Liver (tissue), 9 donors: ENCODE results near the gene TJP3. TPM values are rescaled to one million over a fixed set of nuclear protein-coding genes. Genes with fewer than 3 reads are reported as not detected.

Experiments used
- DNase-seq: peaks from one replicate; pipeline ENCODE4 v3.0.0-alpha.2; 2017; ENCODE audit warnings: low spot score
- H3K27ac ChIP-seq, 2 donors: one replicate each; pipeline ENCODE4 v1.7.0; 2013; ENCODE audit warnings: inconsistent platforms in 2 of 2, low read length in 2 of 2, control low read depth in 1 of 2, low read depth in 1 of 2, mild to moderate bottlenecking in 1 of 2
- H3K27me3 ChIP-seq, 4 donors: one replicate each; pipeline versions ENCODE4 v1.6.1 to v1.7.0; 2013; ENCODE audit warnings: low read length in 3 of 4, inconsistent platforms in 1 of 4, mild to moderate bottlenecking in 1 of 4, moderate library complexity in 1 of 4; ENCODE audit not compliant: control insufficient read depth in 4 of 4, insufficient read depth in 4 of 4
- H3K36me3 ChIP-seq, 4 donors: one replicate each; pipeline versions ENCODE4 v1.6.1 to v1.7.0; 2013; ENCODE audit warnings: low read length in 3 of 4, mild to moderate bottlenecking in 3 of 4, low read depth in 1 of 4, moderate library complexity in 1 of 4; ENCODE audit not compliant: control insufficient read depth in 4 of 4, insufficient read depth in 3 of 4
- H3K4me1 ChIP-seq, 4 donors: one replicate each; pipeline versions ENCODE4 v1.6.1 to v1.7.0; 2013; ENCODE audit warnings: low read length in 3 of 4, mild to moderate bottlenecking in 3 of 4, moderate library complexity in 1 of 4; ENCODE audit not compliant: control insufficient read depth in 4 of 4, insufficient read depth in 4 of 4
- H3K4me3 ChIP-seq, 3 donors: one replicate each; pipeline versions ENCODE4 v1.6.1 to v1.7.0; 2013; ENCODE audit warnings: low read length in 3 of 3, control low read depth in 1 of 3, low read depth in 1 of 3, mild to moderate bottlenecking in 1 of 3
- H3K9ac ChIP-seq, 2 donors: one replicate each; pipeline ENCODE4 v1.7.0; 2013; ENCODE audit warnings: low read length in 2 of 2, mild to moderate bottlenecking in 2 of 2, moderate library complexity in 2 of 2, control low read depth in 1 of 2, low read depth in 1 of 2
- H3K9me3 ChIP-seq, 4 donors: one replicate each; pipeline versions ENCODE4 v1.6.1 to v1.7.0; 2013; ENCODE audit warnings: low read length in 3 of 4; ENCODE audit not compliant: control insufficient read depth in 4 of 4
- CTCF ChIP-seq: fragments of 150-350 bp; IDR thresholded peaks from 2 replicates; pipeline ENCODE4 v1.5.1; 2017; ENCODE audit warnings: improper control_type of control experiment, low read depth, low read length; ENCODE audit not compliant: missing input control
- EGR1 ChIP-seq, 2 donors: IDR thresholded peaks; 2 replicates each; pipeline ENCODE4 v1.6.1; 2016 to 2018; ENCODE audit warnings: antibody characterized with exemption in 2 of 2, low read depth in 2 of 2
- FOXA2 ChIP-seq: IDR thresholded peaks from 2 replicates; pipeline ENCODE4 v1.6.1; 2016; ENCODE audit warnings: antibody characterized with exemption
- GABPA ChIP-seq, 2 donors: IDR thresholded peaks in 1 of 2; conservative IDR thresholded peaks in 1 of 2; 2 replicates each; pipeline ENCODE4 v1.6.1; 2016; ENCODE audit warnings: antibody characterized with exemption in 2 of 2, mild to moderate bottlenecking in 1 of 2, moderate library complexity in 1 of 2
- HNF4A ChIP-seq, 2 donors: conservative IDR thresholded peaks; 2 replicates each; pipeline ENCODE4 v1.6.1; 2016; ENCODE audit warnings: antibody characterized with exemption in 2 of 2, mild to moderate bottlenecking in 2 of 2
- HNF4G ChIP-seq: IDR thresholded peaks from 2 replicates; pipeline ENCODE4 v1.6.1; 2016; ENCODE audit warnings: antibody characterized with exemption
- JUND ChIP-seq, 2 donors: IDR thresholded peaks; 2 replicates each; pipeline ENCODE4 v1.6.1; 2016; ENCODE audit warnings: antibody characterized with exemption in 2 of 2
- NR2F2 ChIP-seq: IDR thresholded peaks from 2 replicates; pipeline ENCODE4 v1.6.1; 2016; ENCODE audit warnings: antibody characterized with exemption
- RAD21 ChIP-seq, 2 donors: IDR thresholded peaks; 2 replicates each; pipeline ENCODE4 v1.6.1; 2016; ENCODE audit warnings: antibody characterized with exemption in 2 of 2, mild to moderate bottlenecking in 2 of 2
- RXRA ChIP-seq, 2 donors: IDR thresholded peaks; 2 replicates each; pipeline ENCODE4 v1.6.1; 2017 to 2018; ENCODE audit warnings: antibody characterized with exemption in 2 of 2, mild to moderate bottlenecking in 1 of 2
- SP1 ChIP-seq: IDR thresholded peaks from 2 replicates; pipeline ENCODE4 v1.6.1; 2018; ENCODE audit warnings: antibody characterized with exemption, mild to moderate bottlenecking
- TAF1 ChIP-seq: conservative IDR thresholded peaks from 2 replicates; pipeline ENCODE4 v1.6.1; 2016; ENCODE audit warnings: antibody characterized with exemption, mild to moderate bottlenecking
- YY1 ChIP-seq: IDR thresholded peaks from 2 replicates; pipeline ENCODE4 v1.6.1; 2016; ENCODE audit warnings: antibody characterized with exemption, mild to moderate bottlenecking
- WGBS: extraction: QIAGEN DNeasy Blood & Tissue Kit; methylation state at CpG from one replicate; pipeline ENCODE4 v1.1.7; 2013; 5-methylcytosine and 5-hydroxymethylcytosine counted together
- polyA plus RNA-seq, 2 donors: library from polyadenylated mRNA; stranded (reverse) in 1 of 2; unstranded in 1 of 2; fragments of 200-250 nt in 1 of 2; fragments of >200 nt in 1 of 2; fragmentation: Nextera tagmentation in 1 of 2; extraction: Ambion mirVana in 1 of 2; gene quantifications; one replicate each; pipeline versions ENCODE4 v1.2.1 to v1.2.3, GENCODE V29; 2013 to 2015
- total RNA-seq, 2 donors: library from RNA; depleted of rRNA; stranded (reverse); fragments of >200 nt; gene quantifications; one replicate each; pipeline ENCODE4 v1.2.3, GENCODE V29; 2014
- TF ChIP-seq, protein P1 (sequence below): IDR thresholded peaks from 2 replicates; pipeline ENCODE4 v1.6.1; 2016; ENCODE audit warnings: antibody characterized with exemption
- TF ChIP-seq, protein P2 (sequence below): IDR thresholded peaks from 2 replicates; pipeline ENCODE4 v1.6.1; 2016; ENCODE audit warnings: antibody characterized with exemption, mild to moderate bottlenecking
- TF ChIP-seq, protein P3 (sequence below): IDR thresholded peaks from 2 replicates; pipeline ENCODE4 v1.6.1; 2016; ENCODE audit warnings: antibody characterized with exemption
- donor health status: healthy.
- donor health status: healthy.
- donor health status: healthy.
- donor health status: healthy.
- donor health status: healthy.

The TJP3 gene
- total and polyA plus RNA-seq, 4 donors = 6.0 to 9.8 (median 6.7) TPM

- no peak for TF ChIP-seq FOXA2
- peak in 1 of 2 donors; percentile 32 for TF ChIP-seq RAD21 (IDR thresholded peaks at IDR 0.05)
- peak; percentile 91 for TF ChIP-seq TAF1
- TF ChIP-seq, protein P1, sequence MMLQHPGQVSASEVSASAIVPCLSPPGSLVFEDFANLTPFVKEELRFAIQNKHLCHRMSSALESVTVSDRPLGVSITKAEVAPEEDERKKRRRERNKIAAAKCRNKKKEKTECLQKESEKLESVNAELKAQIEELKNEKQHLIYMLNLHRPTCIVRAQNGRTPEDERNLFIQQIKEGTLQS = no peak
- peak; percentile 96 for TF ChIP-seq YY1
- TF ChIP-seq EGR1 (IDR thresholded peaks at IDR 0.05; ENCODE audit: low read depth in 2 of 2) = peak in 1 of 2 donors; percentile 25
- TF ChIP-seq HNF4G = peak; percentile 9
- TF ChIP-seq CTCF = no peak
- peak; percentile 56 for TF ChIP-seq SP1
- peak in 1 of 2 donors; percentile 37 for TF ChIP-seq HNF4A (conservative IDR thresholded peaks at IDR 0.05)
- peak; percentile 25 to 67 for TF ChIP-seq RXRA (IDR thresholded peaks at IDR 0.05)
- TF ChIP-seq NR2F2 = peak; percentile 31
- TF ChIP-seq, protein P2, sequence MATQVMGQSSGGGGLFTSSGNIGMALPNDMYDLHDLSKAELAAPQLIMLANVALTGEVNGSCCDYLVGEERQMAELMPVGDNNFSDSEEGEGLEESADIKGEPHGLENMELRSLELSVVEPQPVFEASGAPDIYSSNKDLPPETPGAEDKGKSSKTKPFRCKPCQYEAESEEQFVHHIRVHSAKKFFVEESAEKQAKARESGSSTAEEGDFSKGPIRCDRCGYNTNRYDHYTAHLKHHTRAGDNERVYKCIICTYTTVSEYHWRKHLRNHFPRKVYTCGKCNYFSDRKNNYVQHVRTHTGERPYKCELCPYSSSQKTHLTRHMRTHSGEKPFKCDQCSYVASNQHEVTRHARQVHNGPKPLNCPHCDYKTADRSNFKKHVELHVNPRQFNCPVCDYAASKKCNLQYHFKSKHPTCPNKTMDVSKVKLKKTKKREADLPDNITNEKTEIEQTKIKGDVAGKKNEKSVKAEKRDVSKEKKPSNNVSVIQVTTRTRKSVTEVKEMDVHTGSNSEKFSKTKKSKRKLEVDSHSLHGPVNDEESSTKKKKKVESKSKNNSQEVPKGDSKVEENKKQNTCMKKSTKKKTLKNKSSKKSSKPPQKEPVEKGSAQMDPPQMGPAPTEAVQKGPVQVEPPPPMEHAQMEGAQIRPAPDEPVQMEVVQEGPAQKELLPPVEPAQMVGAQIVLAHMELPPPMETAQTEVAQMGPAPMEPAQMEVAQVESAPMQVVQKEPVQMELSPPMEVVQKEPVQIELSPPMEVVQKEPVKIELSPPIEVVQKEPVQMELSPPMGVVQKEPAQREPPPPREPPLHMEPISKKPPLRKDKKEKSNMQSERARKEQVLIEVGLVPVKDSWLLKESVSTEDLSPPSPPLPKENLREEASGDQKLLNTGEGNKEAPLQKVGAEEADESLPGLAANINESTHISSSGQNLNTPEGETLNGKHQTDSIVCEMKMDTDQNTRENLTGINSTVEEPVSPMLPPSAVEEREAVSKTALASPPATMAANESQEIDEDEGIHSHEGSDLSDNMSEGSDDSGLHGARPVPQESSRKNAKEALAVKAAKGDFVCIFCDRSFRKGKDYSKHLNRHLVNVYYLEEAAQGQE = peak; percentile 67
- TF ChIP-seq GABPA (IDR thresholded peaks at IDR 0.05 in 1 of 2, conservative IDR thresholded peaks at IDR 0.05 in 1 of 2) = peak; percentile 55 to 88
- TF ChIP-seq, protein P3, sequence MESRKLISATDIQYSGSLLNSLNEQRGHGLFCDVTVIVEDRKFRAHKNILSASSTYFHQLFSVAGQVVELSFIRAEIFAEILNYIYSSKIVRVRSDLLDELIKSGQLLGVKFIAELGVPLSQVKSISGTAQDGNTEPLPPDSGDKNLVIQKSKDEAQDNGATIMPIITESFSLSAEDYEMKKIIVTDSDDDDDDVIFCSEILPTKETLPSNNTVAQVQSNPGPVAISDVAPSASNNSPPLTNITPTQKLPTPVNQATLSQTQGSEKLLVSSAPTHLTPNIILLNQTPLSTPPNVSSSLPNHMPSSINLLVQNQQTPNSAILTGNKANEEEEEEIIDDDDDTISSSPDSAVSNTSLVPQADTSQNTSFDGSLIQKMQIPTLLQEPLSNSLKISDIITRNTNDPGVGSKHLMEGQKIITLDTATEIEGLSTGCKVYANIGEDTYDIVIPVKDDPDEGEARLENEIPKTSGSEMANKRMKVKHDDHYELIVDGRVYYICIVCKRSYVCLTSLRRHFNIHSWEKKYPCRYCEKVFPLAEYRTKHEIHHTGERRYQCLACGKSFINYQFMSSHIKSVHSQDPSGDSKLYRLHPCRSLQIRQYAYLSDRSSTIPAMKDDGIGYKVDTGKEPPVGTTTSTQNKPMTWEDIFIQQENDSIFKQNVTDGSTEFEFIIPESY = no peak
- peak; percentile 60 to 71 for TF ChIP-seq JUND (IDR thresholded peaks at IDR 0.05)
- WGBS = 3% methylated on average over 47 of the region's 47 CpGs
- H3K9me3 ChIP-seq = no peaks in the 10 kb centered on the region
- H3K27ac ChIP-seq = peak within 1 kb of the TSS; percentile 94 to 100
- peak within 1 kb of the TSS; percentile 87 to 96 for H3K9ac ChIP-seq
- H3K4me3 ChIP-seq = peak within 1 kb of the TSS; percentile 78 to 90 (median 83)
- H3K36me3 ChIP-seq = peaks cover 2 to 22% (median 5%) of the 10 kb centered on the region in 4 donors
- DNase-seq = peak; percentile 99
- peaks cover 5 to 22% (median 14%) of the 10 kb centered on the region in 4 donors for H3K4me1 ChIP-seq
- H3K27me3 ChIP-seq = no peaks in the 10 kb centered on the region
These were observed 54.6 kb downstream of the TJP3 start, which contains the start of gene MRPL54 for GRCh38 chr19:3762501-3763459. Gene MRPL54 (plus strand): TSS chr19:3762682. CDS start chr19:3762701, 19 bp downstream.
